BLaER1 treated with 17β-estradiol and CSF1 and Interleukin-3, amounts not matched to agents 10 nM and 100 nM (cell line): ENCODE data around the gene FTO.

Experiments used
- H3K27ac ChIP-seq, 11 experiments: shearing (Covaris generic); formaldehyde crosslinking; 2 replicates each; pipeline ENCODE4 v1.8.1; 2022
- H3K27me3 ChIP-seq, 11 experiments: shearing (Covaris generic); formaldehyde crosslinking; 2 replicates each; pipeline ENCODE4 v1.8.1; 2022
- H3K36me3 ChIP-seq, 11 experiments: shearing (Covaris generic); formaldehyde crosslinking; 2 replicates each; pipeline ENCODE4 v1.8.1; 2022
- H3K4me1 ChIP-seq, 10 experiments: shearing (Covaris generic); formaldehyde crosslinking; 2 replicates each; pipeline ENCODE4 v1.8.1; 2022
- H3K4me2 ChIP-seq, 11 experiments: shearing (Covaris generic); formaldehyde crosslinking; 2 replicates each; pipeline ENCODE4 v1.8.1; 2022
- H3K4me3 ChIP-seq, 10 experiments: shearing (Covaris generic); formaldehyde crosslinking; 2 replicates each; pipeline ENCODE4 v1.8.1; 2022
- H3K9ac ChIP-seq, 11 experiments: shearing (Covaris generic); formaldehyde crosslinking; 2 replicates each; pipeline ENCODE4 v1.8.1; 2022
- H3K9me3 ChIP-seq, 11 experiments: shearing (Covaris generic); formaldehyde crosslinking; replicated peaks in 1 of 11; 2 replicates each; pipeline ENCODE4 v1.8.1; 2022
- H4K20me1 ChIP-seq, 11 experiments: shearing (Covaris generic); formaldehyde crosslinking; 2 replicates each; pipeline ENCODE4 v1.8.1; 2022
- Cebpa-rat ChIP-seq, 11 experiments: shearing (Covaris generic); IDR thresholded peaks; 2 replicates each; pipeline ENCODE4 v1.8.1; 2022

The FTO gene

DNA sequence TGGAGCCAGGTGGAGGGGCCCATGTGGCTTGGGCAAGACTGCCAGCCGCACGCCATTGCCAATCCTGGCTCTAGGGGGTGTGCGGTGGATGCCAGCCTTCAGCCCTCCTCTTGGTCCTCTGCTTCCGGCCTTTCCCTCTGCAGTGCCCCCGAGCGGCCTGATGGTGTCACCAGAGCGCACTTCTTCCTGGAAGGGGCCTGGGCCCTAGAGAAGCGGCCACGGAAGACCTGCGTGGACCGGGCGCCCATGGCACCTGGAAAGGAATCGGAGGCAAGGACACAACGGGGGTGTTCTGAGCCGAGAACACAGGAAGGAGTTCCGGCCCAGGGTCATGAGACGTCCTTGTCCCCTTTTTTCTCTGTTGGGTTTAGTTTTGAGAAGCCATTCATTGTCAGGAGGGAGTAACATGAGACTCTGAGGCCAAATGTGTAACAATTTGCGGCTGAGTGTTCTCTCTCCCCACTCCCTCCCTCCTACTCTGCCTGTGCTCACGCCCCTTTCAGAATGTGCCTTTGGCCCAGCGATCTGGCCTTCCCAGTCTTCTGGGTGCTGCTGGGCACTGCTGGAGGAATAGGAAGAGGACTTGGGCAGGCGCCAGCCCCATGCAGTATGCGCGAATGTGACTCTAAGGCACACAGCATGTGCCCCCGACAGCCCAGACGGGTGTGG lies 489.8 kb downstream of the FTO start:
- Histone ChIP-seq H3K27ac (no peak overlapping the region), H3K9ac (no peak overlapping the region), H3K4me2 (no peak overlapping the region)

DNA sequence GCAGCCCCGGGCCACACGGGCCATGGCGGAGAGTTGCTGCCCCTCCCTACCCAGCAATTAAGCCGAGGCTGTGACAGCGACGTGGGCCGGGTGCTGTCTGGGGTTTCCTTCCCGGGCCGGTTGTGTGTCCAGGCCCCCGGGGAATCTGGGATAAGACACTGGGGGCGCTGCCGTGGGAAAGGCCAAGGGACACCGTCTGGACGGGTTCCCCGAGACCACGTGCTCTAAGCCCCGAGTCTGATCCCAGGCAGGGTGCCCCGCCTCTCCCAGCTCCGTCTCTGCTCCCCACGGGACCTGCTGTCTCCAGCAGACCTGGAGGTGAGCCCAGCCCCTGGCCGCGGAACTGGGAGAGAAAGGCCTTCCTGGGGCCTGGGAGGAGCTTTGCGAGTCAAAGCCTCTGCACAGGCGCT lies 490.4 kb downstream of the FTO start:
- H3K4me3 ChIP-seq, result no peak overlapping the region
- no peak overlapping the region for H3K27ac ChIP-seq
- H3K27me3 ChIP-seq, result no peaks in the 10 kb centered on the region
- no peak overlapping the region for H3K4me2 ChIP-seq
- no peaks in the 10 kb centered on the region; a peak in 1 of 22 replicates for H3K36me3 ChIP-seq
- peaks cover 0 to 25% (median 6%) of the 10 kb centered on the region in 11 experiments; a peak in 10 of 22 replicates for H3K9me3 ChIP-seq
- no peaks in the 10 kb centered on the region for H4K20me1 ChIP-seq
- H3K9ac ChIP-seq, result no peak overlapping the region
- no peaks in the 10 kb centered on the region for H3K4me1 ChIP-seq
- TF ChIP-seq Cebpa-rat (IDR thresholded peaks at IDR 0.05), result no peak

More for the DNA sequence above, 489.8 kb downstream of the FTO start:
- no peaks in the 10 kb centered on the region for H3K4me1 ChIP-seq
- no peaks in the 10 kb centered on the region for H4K20me1 ChIP-seq
- no peak for TF ChIP-seq Cebpa-rat (IDR thresholded peaks at IDR 0.05)
- H3K4me3 ChIP-seq, result no peak overlapping the region
- no peaks in the 10 kb centered on the region; a peak in 1 of 22 replicates for H3K36me3 ChIP-seq
- no peaks in the 10 kb centered on the region for H3K27me3 ChIP-seq
- peaks cover 0 to 25% (median 6%) of the 10 kb centered on the region in 11 experiments; a peak in 10 of 22 replicates for H3K9me3 ChIP-seq

DNA sequence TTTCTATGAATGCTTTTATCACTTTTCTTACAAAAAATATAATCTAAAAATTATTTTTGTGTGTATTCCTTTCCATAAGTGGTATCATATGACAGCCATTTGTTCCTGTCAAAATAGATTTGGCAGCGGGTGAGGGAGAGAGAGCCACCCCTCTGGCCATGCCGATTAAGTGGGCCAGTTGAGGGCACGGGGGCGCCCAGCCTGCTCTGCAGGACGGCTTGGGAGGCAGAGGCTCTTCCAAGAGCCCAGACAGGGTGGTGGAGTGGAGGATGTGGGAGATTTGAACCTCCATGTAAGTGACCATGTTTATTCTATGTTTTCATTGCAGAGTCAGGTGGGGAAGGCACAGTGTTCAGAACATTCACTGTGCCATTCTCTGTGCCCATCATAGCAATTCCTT lies 493.8 kb downstream of the FTO start:
- H3K36me3 ChIP-seq, result no peaks in the 10 kb centered on the region
- H3K27me3 ChIP-seq, result no peaks in the 10 kb centered on the region
- H3K27ac ChIP-seq, result no peak overlapping the region
- no peak overlapping the region for H3K4me2 ChIP-seq
- H4K20me1 ChIP-seq, result no peaks in the 10 kb centered on the region
- no peak for TF ChIP-seq Cebpa-rat (IDR thresholded peaks at IDR 0.05)
- peaks cover 0 to 26% (median 4%) of the 10 kb centered on the region in 11 experiments; a peak in 5 of 22 replicates for H3K9me3 ChIP-seq
- no peak overlapping the region for H3K4me3 ChIP-seq
- H3K4me1 ChIP-seq, result no peaks in the 10 kb centered on the region
- H3K9ac ChIP-seq, result no peak overlapping the region

DNA sequence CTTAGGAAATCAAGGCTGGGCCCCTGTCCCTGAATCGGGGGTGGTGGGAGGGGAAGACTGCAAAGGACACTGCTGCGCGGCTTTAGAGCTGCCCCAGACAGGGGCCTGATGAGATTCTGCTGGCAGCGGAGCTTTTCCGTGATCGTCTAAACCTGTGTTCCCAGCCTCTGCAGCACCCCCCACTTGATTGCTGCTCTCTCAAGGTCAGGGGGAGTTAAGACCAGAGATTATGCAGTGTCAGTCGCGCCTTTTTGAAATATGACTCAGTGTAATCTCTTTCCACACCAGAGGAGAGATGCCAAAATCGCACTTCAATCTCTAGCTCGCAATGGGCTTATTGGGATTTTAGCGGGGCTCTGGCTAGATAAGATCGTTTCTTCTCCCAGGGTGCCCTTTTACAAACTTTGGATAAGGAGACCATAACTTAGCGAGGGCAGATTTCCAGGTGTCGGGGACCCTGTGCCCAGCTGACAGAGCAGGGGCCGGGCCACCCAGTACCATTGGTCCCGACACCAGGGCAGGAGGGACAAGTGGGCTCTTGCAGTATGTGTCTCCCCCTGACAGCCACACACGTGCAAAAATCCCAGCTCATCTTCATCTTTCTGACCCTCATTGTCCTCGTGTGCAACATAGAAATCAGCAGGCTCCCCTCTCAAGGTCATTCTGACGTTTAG lies 495.7 kb downstream of the FTO start:
- Histone ChIP-seq H3K27me3 (no peaks in the 10 kb centered on the region), H3K27ac (no peak overlapping the region), H3K9me3 (peaks cover 0 to 12% (median 0%) of the 10 kb centered on the region in 11 experiments; a peak in 3 of 22 replicates), H3K9ac (no peak overlapping the region), H4K20me1 (no peaks in the 10 kb centered on the region), H3K36me3 (no peaks in the 10 kb centered on the region), H3K4me3 (no peak overlapping the region), H3K4me2 (no peak overlapping the region), H3K4me1 (no peaks in the 10 kb centered on the region)
- TF ChIP-seq Cebpa-rat (IDR thresholded peaks at IDR 0.05), result no peak

DNA sequence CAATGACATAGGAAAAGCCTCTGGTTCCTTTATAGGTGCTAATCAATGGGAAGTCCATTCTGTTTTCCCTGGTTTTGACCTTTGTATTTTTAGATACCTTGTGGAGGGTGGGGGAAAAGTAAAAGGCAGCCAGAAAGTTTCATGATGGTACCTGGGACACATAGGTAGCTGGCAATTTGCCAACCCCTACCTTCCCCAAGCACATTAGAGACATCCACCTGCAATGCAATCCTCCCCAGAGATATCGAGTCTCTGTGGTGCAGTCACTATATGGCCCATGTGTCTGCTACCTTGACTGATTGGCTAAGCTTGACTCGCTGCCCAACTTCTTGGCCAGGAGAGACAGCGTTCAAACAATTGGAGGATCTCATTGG lies 496.2 kb downstream of the FTO start:
- no peaks in the 10 kb centered on the region for H3K36me3 ChIP-seq
- no peak overlapping the region for H3K4me2 ChIP-seq
- no peak overlapping the region for H3K4me3 ChIP-seq

DNA sequence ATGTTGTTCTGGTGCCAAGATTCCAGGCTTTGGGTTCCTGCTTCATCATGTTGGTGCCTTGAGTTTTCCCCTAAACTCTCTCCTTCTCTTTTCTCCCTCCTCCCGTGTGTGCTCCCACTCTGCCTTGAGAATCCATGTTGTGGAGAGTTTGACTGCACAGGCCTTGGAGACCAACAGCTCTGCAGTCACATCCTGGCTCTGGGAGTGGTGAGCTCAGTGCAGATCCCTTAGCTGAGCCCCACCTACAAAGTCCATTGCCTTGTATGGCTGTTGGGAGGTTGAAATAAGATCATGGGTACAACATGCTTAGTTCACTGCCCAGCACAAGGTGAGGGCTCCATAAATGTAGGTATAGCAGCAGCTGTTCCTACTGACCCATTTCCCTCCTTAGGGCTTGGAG lies 496.8 kb downstream of the FTO start:
- peaks cover 0 to 12% (median 0%) of the 10 kb centered on the region in 11 experiments; a peak in 3 of 22 replicates for H3K9me3 ChIP-seq
- H3K4me3 ChIP-seq, result no peak overlapping the region
- H3K27ac ChIP-seq, result no peak overlapping the region
- no peaks in the 10 kb centered on the region for H3K4me1 ChIP-seq
- H3K4me2 ChIP-seq, result no peak overlapping the region
- H3K36me3 ChIP-seq, result no peaks in the 10 kb centered on the region
- no peak for TF ChIP-seq Cebpa-rat (IDR thresholded peaks at IDR 0.05)
- no peaks in the 10 kb centered on the region for H3K27me3 ChIP-seq
- no peaks in the 10 kb centered on the region for H4K20me1 ChIP-seq
- H3K9ac ChIP-seq, result no peak overlapping the region

More for the DNA sequence above, 496.2 kb downstream of the FTO start:
- peaks cover 0 to 12% (median 0%) of the 10 kb centered on the region in 11 experiments; a peak in 3 of 22 replicates for H3K9me3 ChIP-seq
- no peak for TF ChIP-seq Cebpa-rat (IDR thresholded peaks at IDR 0.05)
- H4K20me1 ChIP-seq, result no peaks in the 10 kb centered on the region
- no peak overlapping the region for H3K27ac ChIP-seq
- no peak overlapping the region for H3K9ac ChIP-seq
- no peaks in the 10 kb centered on the region for H3K27me3 ChIP-seq
- no peaks in the 10 kb centered on the region for H3K4me1 ChIP-seq

DNA sequence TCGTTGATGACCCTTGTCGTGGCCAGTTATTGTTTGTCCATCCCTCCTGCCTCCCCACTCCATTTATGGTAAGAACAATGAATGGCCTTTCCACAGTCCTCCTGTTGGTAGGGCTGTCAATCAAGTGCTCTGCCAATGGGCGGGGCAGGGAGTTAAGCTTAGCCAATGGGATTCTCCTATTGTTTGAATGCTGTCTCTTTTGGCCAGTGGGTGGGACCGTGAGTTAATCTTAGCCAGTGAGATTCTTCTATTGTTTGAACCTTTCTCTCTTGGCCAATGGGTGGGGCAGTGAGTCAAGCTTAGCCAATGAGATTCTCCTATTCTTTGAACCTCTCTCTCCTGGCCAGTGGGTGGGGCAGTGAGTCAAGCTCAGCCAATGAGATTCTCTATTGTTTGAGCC lies 497.2 kb downstream of the FTO start:
- no peak overlapping the region for H3K4me3 ChIP-seq
- H3K4me2 ChIP-seq, result no peak overlapping the region
- no peaks in the 10 kb centered on the region for H3K4me1 ChIP-seq
- no peaks in the 10 kb centered on the region for H3K27me3 ChIP-seq
- H3K9me3 ChIP-seq, result peaks cover 0 to 12% (median 0%) of the 10 kb centered on the region in 11 experiments; a peak in 3 of 22 replicates
- no peak for TF ChIP-seq Cebpa-rat (IDR thresholded peaks at IDR 0.05)
- no peaks in the 10 kb centered on the region for H3K36me3 ChIP-seq
- no peaks in the 10 kb centered on the region for H4K20me1 ChIP-seq
- H3K27ac ChIP-seq, result no peak overlapping the region
- no peak overlapping the region for H3K9ac ChIP-seq
